DOHH2 (cell line): ENCODE data around the gene MRPL49.

ENCODE experiments used
- EZH2phosphoT487 ChIP-seq: fragments of 200-600 bp; sonication (generic); IDR thresholded peaks from 2 replicates; pipeline ENCODE4 v1.6.1; 2017; ENCODE audit warnings: borderline replicate concordance, mild to moderate bottlenecking, antibody characterized with exemption, low read length, moderate library complexity, mixed read lengths
- TF ChIP-seq, protein P1 (sequence below): fragments of 200-600 bp; sonication (generic); IDR thresholded peaks from one replicate; pipeline ENCODE4 v1.5.1; 2014; ENCODE audit warnings: antibody characterized with exemption, mild to moderate bottlenecking, low read depth, low read length; ENCODE audit not compliant: poor library complexity, severe bottlenecking

DNA sequence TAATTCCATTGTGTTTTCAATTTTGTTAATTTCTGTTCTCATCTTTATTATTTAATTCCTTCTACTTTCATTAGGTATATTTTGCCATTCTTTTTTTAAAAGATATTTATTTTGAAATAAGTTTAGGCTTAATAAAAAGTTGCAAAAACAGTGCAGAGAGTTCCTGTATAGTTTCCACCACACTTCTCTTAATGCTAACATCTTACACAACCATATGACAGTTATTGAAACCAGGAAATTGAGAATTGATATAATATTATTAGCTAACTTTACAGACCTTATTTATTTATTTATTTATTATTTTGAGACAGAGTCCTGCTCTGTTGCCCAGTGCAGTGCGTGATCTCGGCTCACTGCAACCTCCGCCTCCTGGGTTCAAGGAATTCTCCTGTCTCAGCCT lies 34.1 kb downstream of the MRPL49 start:
- TF ChIP-seq, protein P1, sequence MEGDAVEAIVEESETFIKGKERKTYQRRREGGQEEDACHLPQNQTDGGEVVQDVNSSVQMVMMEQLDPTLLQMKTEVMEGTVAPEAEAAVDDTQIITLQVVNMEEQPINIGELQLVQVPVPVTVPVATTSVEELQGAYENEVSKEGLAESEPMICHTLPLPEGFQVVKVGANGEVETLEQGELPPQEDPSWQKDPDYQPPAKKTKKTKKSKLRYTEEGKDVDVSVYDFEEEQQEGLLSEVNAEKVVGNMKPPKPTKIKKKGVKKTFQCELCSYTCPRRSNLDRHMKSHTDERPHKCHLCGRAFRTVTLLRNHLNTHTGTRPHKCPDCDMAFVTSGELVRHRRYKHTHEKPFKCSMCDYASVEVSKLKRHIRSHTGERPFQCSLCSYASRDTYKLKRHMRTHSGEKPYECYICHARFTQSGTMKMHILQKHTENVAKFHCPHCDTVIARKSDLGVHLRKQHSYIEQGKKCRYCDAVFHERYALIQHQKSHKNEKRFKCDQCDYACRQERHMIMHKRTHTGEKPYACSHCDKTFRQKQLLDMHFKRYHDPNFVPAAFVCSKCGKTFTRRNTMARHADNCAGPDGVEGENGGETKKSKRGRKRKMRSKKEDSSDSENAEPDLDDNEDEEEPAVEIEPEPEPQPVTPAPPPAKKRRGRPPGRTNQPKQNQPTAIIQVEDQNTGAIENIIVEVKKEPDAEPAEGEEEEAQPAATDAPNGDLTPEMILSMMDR, result no peak
- TF ChIP-seq EZH2phosphoT487, result no peak
